Parathyroid adenoma (tissue), 2 donors: ENCODE data around the gene EGLN1.

ENCODE experiments used
- H2AFZ ChIP-seq: fragments of 300-600 bp; sonication (generic); one replicate; pipeline ENCODE4 v1.7.0; 2017; ENCODE audit warnings: antibody characterized with exemption, mild to moderate bottlenecking
- H3K27ac ChIP-seq: fragments of 300-600 bp; sonication (generic); one replicate; pipeline ENCODE4 v1.7.0; 2017
- H3K27me3 ChIP-seq: fragments of 300-600 bp; sonication (generic); one replicate; pipeline ENCODE4 v1.7.0; 2017; ENCODE audit warnings: low read length; ENCODE audit not compliant: control insufficient read depth, insufficient read depth
- H3K36me3 ChIP-seq: fragments of 300-600 bp; sonication (generic); one replicate; pipeline ENCODE4 v1.7.0; 2017; ENCODE audit warnings: low read length; ENCODE audit not compliant: control insufficient read depth, insufficient read depth
- H3K4me1 ChIP-seq: fragments of 300-600 bp; sonication (generic); one replicate; pipeline ENCODE4 v1.7.0; 2017; ENCODE audit warnings: control low read depth
- H3K4me2 ChIP-seq: fragments of 300-600 bp; sonication (generic); one replicate; pipeline ENCODE4 v1.7.0; 2017; ENCODE audit warnings: low read length
- H3K4me3 ChIP-seq: fragments of 300-600 bp; sonication (generic); one replicate; pipeline ENCODE4 v1.7.0; 2017; ENCODE audit warnings: low read depth, low read length
- H3K79me2 ChIP-seq: fragments of 300-600 bp; sonication (generic); one replicate; pipeline ENCODE4 v1.7.0; 2017; ENCODE audit warnings: control low read depth
- H3K9ac ChIP-seq: fragments of 300-600 bp; sonication (generic); one replicate; pipeline ENCODE4 v1.7.0; 2017; ENCODE audit warnings: mild to moderate bottlenecking
- H3K9me3 ChIP-seq: fragments of 300-600 bp; sonication (generic); one replicate; pipeline ENCODE4 v1.7.0; 2017; ENCODE audit warnings: low read length; ENCODE audit not compliant: control insufficient read depth
- CTCF ChIP-seq: fragments of 300-600 bp; sonication (generic); IDR thresholded peaks from one replicate; pipeline ENCODE4 v1.7.0; 2017; ENCODE audit warnings: antibody characterized with exemption, mild to moderate bottlenecking
- donor health status: primary hyperparathyroidism.

Gene EGLN1

GRCh38 chr1:231390071-231390470 is 32.0 kb downstream of the EGLN1 start:
- H3K9ac ChIP-seq, result no peak overlapping the region
- H3K4me1 ChIP-seq, result no peaks in the 10 kb centered on the region
- no peak for TF ChIP-seq CTCF
- no peak overlapping the region for H3K27ac ChIP-seq
- H3K27me3 ChIP-seq, result no peaks in the 10 kb centered on the region
- no peak overlapping the region for H2AFZ ChIP-seq
- H3K4me2 ChIP-seq, result no peak overlapping the region
- H3K79me2 ChIP-seq, result peaks cover 6% of the 10 kb centered on the region
- no peaks in the 10 kb centered on the region for H3K36me3 ChIP-seq
- H3K9me3 ChIP-seq, result no peaks in the 10 kb centered on the region
- no peak overlapping the region for H3K4me3 ChIP-seq

GRCh38 chr1:231387770-231388669 is 34.1 kb downstream of the EGLN1 start:
- Histone ChIP-seq H3K4me3 (no peak overlapping the region), H3K27ac (no peak overlapping the region), H2AFZ (no peak overlapping the region), H3K36me3 (no peaks in the 10 kb centered on the region), H3K4me2 (no peak overlapping the region), H3K27me3 (no peaks in the 10 kb centered on the region), H3K9ac (no peak overlapping the region), H3K9me3 (no peaks in the 10 kb centered on the region), H3K79me2 (peaks cover 10% of the 10 kb centered on the region), H3K4me1 (no peaks in the 10 kb centered on the region)
- TF ChIP-seq CTCF, result no peak

GRCh38 chr1:231386466-231386865 is 35.6 kb downstream of the EGLN1 start:
- no peak for TF ChIP-seq CTCF
- H3K9me3 ChIP-seq, result no peaks in the 10 kb centered on the region
- no peak overlapping the region for H3K4me2 ChIP-seq
- no peak overlapping the region for H3K27ac ChIP-seq
- H3K36me3 ChIP-seq, result no peaks in the 10 kb centered on the region
- no peaks in the 10 kb centered on the region for H3K27me3 ChIP-seq
- no peak overlapping the region for H3K4me3 ChIP-seq
- no peaks in the 10 kb centered on the region for H3K4me1 ChIP-seq
- no peak overlapping the region for H2AFZ ChIP-seq
- no peak overlapping the region for H3K9ac ChIP-seq
- peaks cover 12% of the 10 kb centered on the region for H3K79me2 ChIP-seq

GRCh38 chr1:231385416-231385748 is 36.7 kb downstream of the EGLN1 start:
- Histone ChIP-seq H3K4me3 (no peak overlapping the region), H3K36me3 (no peaks in the 10 kb centered on the region), H3K4me1 (no peaks in the 10 kb centered on the region), H2AFZ (no peak overlapping the region), H3K79me2 (peaks cover 14% of the 10 kb centered on the region), H3K9me3 (no peaks in the 10 kb centered on the region), H3K27ac (no peak overlapping the region), H3K27me3 (no peaks in the 10 kb centered on the region), H3K9ac (no peak overlapping the region), H3K4me2 (no peak overlapping the region)
- TF ChIP-seq CTCF, result no peak
